ENCODE measurements around the gene TRAPPC4. TPM values are rescaled to one million over a fixed set of nuclear protein-coding genes. Genes with fewer than 3 reads are reported as not detected.

The TRAPPC4 gene
- total and polyA plus RNA-seq, 9 donors, result 34.0 to 59.1 (median 55.1) TPM

DNA sequence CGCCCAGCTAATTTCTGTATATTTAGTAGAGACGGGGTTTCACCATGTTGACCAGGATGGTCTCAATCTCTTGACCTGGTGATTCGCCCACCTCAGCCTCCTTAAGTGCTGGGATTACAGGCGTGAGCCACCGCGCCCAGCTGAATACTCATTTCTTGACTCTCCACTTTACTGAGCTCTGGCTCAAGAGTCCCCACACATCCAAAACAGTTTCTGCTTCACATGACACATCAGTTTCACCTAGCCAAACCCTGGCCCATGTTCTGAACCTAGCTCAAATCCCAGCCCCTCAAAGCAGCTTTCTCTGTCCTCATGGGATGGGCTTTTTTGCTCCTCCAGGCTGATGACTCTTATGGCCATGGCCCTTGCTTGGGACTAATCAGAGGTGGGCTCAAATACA is 28.6 kb downstream of the TRAPPC4 start:
- Histone ChIP-seq H3K36me3 (no peaks in the 10 kb centered on the region), H3K4me1 (ENCODE audit: insufficient read depth) (no peaks in the 10 kb centered on the region), H3K27ac (no peak overlapping the region), H3K9me3 (no peaks in the 10 kb centered on the region), H3K27me3 (no peaks in the 10 kb centered on the region), H3K4me3 (no peak overlapping the region)
- DNase-seq, result no peak
- 94 to 98% (median 97%) methylated on average over 6 of the region's 6 CpGs for WGBS, 3 donors
- intact Hi-C loops (cut with DNase I), result no loop called here
- TF ChIP-seq, protein P1, sequence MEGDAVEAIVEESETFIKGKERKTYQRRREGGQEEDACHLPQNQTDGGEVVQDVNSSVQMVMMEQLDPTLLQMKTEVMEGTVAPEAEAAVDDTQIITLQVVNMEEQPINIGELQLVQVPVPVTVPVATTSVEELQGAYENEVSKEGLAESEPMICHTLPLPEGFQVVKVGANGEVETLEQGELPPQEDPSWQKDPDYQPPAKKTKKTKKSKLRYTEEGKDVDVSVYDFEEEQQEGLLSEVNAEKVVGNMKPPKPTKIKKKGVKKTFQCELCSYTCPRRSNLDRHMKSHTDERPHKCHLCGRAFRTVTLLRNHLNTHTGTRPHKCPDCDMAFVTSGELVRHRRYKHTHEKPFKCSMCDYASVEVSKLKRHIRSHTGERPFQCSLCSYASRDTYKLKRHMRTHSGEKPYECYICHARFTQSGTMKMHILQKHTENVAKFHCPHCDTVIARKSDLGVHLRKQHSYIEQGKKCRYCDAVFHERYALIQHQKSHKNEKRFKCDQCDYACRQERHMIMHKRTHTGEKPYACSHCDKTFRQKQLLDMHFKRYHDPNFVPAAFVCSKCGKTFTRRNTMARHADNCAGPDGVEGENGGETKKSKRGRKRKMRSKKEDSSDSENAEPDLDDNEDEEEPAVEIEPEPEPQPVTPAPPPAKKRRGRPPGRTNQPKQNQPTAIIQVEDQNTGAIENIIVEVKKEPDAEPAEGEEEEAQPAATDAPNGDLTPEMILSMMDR (IDR thresholded peaks at IDR 0.05), result no peak
- TF ChIP-seq EP300 (IDR thresholded peaks at IDR 0.05) (no peak), POLR2A (IDR thresholded peaks at IDR 0.05) (no peak)

DNA sequence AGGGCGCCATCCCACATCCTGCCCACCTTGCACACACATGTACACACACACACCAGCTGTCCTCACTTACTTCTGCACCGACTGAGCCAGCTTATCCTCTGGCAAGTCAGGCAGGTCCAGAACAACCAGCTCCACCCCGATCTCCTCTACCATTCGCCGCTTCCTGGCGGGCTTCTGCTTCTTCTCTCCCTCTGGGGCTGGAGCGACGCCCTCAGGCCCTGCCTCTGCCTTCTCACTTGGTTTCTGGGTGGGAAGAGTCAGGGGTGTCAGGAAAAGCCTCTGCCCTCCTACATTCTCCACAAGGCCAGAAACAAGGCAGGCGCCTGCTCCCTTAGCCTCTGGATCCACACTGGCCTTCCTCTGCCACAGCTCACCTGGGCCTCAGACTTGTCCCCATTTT is 30.1 kb downstream of the TRAPPC4 start:
- Histone ChIP-seq H3K4me1 (ENCODE audit: insufficient read depth) (no peaks in the 10 kb centered on the region), H3K27me3 (no peaks in the 10 kb centered on the region), H3K4me3 (no peak overlapping the region), H3K27ac (no peak overlapping the region), H3K36me3 (no peaks in the 10 kb centered on the region), H3K9me3 (no peaks in the 10 kb centered on the region)
- TF ChIP-seq, protein P1 (IDR thresholded peaks at IDR 0.05), result no peak
- TF ChIP-seq POLR2A (IDR thresholded peaks at IDR 0.05), result no peak
- TF ChIP-seq EP300 (IDR thresholded peaks at IDR 0.05), result no peak
- WGBS, 3 donors, result 91 to 92% (median 92%) methylated on average over 9 of the region's 9 CpGs
- intact Hi-C loops (cut with DNase I), result no loop called here
- DNase-seq, result no peak

DNA sequence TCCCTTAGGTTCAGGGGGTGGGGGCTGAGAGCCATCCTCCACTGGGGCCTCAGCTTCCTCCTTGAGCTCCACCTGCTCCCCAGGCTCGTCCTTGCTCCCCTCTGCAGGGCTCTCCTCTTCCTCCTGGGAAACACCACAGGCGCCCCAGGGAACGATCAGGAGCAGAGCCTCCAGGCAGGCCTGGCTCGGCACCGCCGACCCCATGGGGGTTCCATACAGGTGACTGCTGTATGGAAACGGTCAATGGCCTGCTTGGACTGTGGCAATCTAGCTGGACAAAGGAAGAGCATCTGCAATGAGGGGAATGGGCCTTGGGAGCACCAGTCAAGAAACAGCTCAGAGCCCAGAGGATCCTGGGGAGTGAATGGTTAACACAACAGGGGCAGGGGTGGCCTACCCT is 30.5 kb downstream of the TRAPPC4 start:
- WGBS, 3 donors, result 90% methylated on average over 7 of the region's 7 CpGs
- Histone ChIP-seq H3K27me3 (no peaks in the 10 kb centered on the region), H3K4me3 (no peak overlapping the region), H3K9me3 (no peaks in the 10 kb centered on the region), H3K36me3 (no peaks in the 10 kb centered on the region), H3K27ac (no peak overlapping the region), H3K4me1 (ENCODE audit: insufficient read depth) (no peaks in the 10 kb centered on the region)
- intact Hi-C loops (cut with DNase I), result no loop called here
- TF ChIP-seq EP300 (IDR thresholded peaks at IDR 0.05), result no peak
- TF ChIP-seq POLR2A (IDR thresholded peaks at IDR 0.05), result no peak
- TF ChIP-seq, protein P1 (IDR thresholded peaks at IDR 0.05), result no peak
- no peak for DNase-seq

DNA sequence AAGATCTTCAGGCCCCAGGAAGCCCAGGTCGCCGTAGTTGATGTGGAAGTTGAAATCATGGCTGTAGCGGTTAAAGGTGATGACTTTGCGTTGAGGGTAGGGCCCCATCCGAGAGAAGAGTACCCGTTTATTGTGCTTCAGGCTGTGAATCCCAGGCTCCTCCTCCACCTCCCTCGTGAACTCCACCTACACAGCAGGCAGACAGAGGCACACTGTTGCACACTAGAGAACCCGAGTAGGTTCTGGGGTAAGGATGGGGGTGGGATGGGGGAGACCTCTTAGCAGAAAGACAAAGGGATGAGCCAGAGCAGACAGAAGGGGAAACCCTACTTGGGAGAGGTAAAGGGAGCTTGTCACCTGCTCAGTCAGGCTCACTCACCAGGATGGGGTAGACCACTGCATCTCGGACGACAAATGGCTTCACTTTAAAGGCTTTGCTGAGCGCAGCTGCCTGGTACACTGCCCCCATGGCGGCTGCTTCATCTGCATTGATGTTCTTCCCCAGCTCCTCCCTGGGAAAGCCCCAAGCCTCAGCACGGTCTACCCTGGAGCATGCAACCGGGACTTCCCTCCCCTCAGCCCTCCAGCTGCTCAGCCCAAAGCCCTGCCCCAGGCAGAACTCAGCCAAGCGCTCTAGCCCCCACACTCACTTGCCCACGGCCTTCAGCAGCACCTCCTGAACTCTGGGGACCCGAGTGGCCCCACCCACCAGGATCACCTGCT is 33.0 kb downstream of the TRAPPC4 start:
- no peaks in the 10 kb centered on the region for H3K27me3 ChIP-seq
- TF ChIP-seq POLR2A (IDR thresholded peaks at IDR 0.05) (no peak), EP300 (IDR thresholded peaks at IDR 0.05) (no peak)
- TF ChIP-seq, protein P1 (IDR thresholded peaks at IDR 0.05), result no peak
- intact Hi-C loops (cut with DNase I), result no loop called here
- 80 to 83% (median 82%) methylated on average over 17 of the region's 17 CpGs for WGBS, 3 donors
- H3K27ac ChIP-seq, result no peak overlapping the region
- H3K36me3 ChIP-seq, result no peaks in the 10 kb centered on the region
- no peak overlapping the region for H3K4me3 ChIP-seq
- DNase-seq, result no peak
- peaks cover 4% of the 10 kb centered on the region for H3K4me1 ChIP-seq (ENCODE audit: insufficient read depth)
- no peaks in the 10 kb centered on the region for H3K9me3 ChIP-seq
